Prostate gland (tissue), 2 donors: ENCODE measurements around the gene FOXD1.

Experiments
- CTCF ChIP-seq, 4 experiments: fragments of 200-600 bp in 2 of 4; fragments of 450-650 bp in 2 of 4; sonication (generic) in 2 of 4; IDR thresholded peaks; 1 replicate in 3 of 4; 2 replicates in 1 of 4; pipeline ENCODE4 v1.5.1; 2016 to 2019; ENCODE audit warnings: antibody characterized with exemption in 4 of 4, mild to moderate bottlenecking in 2 of 4, moderate library complexity in 2 of 4
- POLR2A ChIP-seq: fragments of 450-650 bp; IDR thresholded peaks from one replicate; pipeline ENCODE4 v1.6.1; 2016; ENCODE audit warnings: antibody characterized with exemption, mild to moderate bottlenecking

- no peak for TF ChIP-seq CTCF (IDR thresholded peaks at IDR 0.05)
- TF ChIP-seq POLR2A, result no peak
Observed at GRCh38 chr5:73418244-73418691, 30.3 kb downstream of the FOXD1 start.
